ENCODE data around the gene RAB9B. TPM values are rescaled to one million over a fixed set of nuclear protein-coding genes. Genes with fewer than 3 reads are reported as not detected.

The RAB9B gene, protein sequence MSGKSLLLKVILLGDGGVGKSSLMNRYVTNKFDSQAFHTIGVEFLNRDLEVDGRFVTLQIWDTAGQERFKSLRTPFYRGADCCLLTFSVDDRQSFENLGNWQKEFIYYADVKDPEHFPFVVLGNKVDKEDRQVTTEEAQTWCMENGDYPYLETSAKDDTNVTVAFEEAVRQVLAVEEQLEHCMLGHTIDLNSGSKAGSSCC
- total RNA-seq (ENCODE audit: unreplicated experiment): 4.5 TPM
- long read RNA-seq, partial matches to known transcripts: 0 of 3 reads
- long read RNA-seq, other reads (novel, unspliced or antisense): 1 of 3 reads

- H3K9me3 Mint-ChIP-seq (ENCODE audit: unreplicated experiment): peaks cover 5% of the 10 kb centered on the region
- H3K36me3 Mint-ChIP-seq (ENCODE audit: unreplicated experiment): no peaks in the 10 kb centered on the region
- peak; percentile 79 for DNase-seq
- H3K4me3 Mint-ChIP-seq (ENCODE audit: unreplicated experiment): peak within 1 kb of the TSS; percentile 91
- H3K27ac Mint-ChIP-seq (ENCODE audit: unreplicated experiment): peak within 1 kb of the TSS; percentile 89
- H3K4me1 Mint-ChIP-seq (ENCODE audit: low read depth, unreplicated experiment): peaks cover 7% of the 10 kb centered on the region
- peaks cover 6% of the 10 kb centered on the region for H3K27me3 Mint-ChIP-seq (ENCODE audit: unreplicated experiment)
- TF ChIP-seq CTCF (IDR thresholded peaks at IDR 0.05; ENCODE audit: partially characterized antibody, unreplicated experiment): no peak
Observed at GRCh38 chrX:103831803-103832544, at the start of gene RAB9B. TSS of gene RAB9B (minus strand) at chrX:103832257. CDS start at chrX:103825784, 6,473 bp downstream.

DNA sequence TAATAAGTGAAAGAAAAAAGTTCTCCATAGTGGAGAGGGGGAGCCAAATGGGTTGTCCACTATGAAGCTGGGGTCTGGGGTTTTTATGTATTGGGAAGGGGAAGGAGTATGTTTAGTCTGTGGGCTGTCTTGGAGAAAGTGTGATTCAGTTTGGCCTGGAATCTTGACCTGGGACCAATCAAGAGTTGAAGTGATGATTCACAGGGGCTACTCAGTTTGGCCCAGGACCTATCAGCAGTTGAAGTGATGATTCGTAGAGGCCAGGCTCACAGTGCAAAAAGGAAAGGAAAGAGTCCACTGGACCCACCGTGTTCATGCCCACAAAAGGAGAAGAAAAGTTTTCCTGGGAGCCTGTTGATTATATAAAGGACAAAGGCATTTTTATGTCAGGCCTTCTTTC is 47.3 kb upstream of the RAB9B start:
- H3K9me3 Mint-ChIP-seq (ENCODE audit: unreplicated experiment): no peaks in the 10 kb centered on the region
- H3K27ac Mint-ChIP-seq (ENCODE audit: unreplicated experiment): no peak overlapping the region
- DNase-seq: no peak
- H3K4me1 Mint-ChIP-seq (ENCODE audit: low read depth, unreplicated experiment): no peaks in the 10 kb centered on the region
- H3K36me3 Mint-ChIP-seq (ENCODE audit: unreplicated experiment): no peaks in the 10 kb centered on the region
- H3K27me3 Mint-ChIP-seq (ENCODE audit: unreplicated experiment): no peaks in the 10 kb centered on the region
- no peak for TF ChIP-seq CTCF (IDR thresholded peaks at IDR 0.05; ENCODE audit: partially characterized antibody, unreplicated experiment)
- no peak overlapping the region for H3K4me3 Mint-ChIP-seq (ENCODE audit: unreplicated experiment)

DNA sequence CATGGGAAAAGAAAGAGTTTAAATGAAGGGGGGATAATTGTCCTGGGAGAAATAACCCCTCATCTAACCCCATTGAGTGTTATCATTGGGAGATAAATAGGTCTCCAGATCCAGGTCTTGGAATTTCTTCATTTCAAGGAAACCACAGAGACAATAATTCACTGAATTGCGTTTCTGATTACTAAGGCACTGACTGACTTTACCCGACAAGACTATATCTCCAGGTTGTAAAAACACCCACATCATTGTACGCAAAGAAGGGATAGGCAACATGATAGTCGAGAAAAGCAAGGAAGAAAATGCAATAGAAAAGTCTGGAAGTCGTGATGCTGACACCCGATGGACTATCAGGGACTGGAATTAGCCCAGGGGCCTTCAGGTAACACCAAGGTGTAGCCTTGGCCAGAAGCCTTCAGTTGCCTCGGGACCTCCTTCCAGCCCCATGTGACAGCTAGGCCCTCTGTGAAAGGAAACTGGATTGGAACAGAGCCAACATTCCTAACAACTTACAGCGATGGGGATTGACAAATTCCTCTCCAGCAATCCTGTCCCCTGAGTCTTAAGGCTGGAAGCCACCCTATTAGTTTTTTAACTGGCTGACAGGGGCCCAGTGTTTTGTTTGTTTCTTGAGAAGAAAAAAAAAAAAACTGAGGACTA is 46.5 kb upstream of the RAB9B start:
- DNase-seq: no peak
- no peaks in the 10 kb centered on the region for H3K4me1 Mint-ChIP-seq (ENCODE audit: low read depth, unreplicated experiment)
- no peak overlapping the region for H3K4me3 Mint-ChIP-seq (ENCODE audit: unreplicated experiment)
- TF ChIP-seq CTCF (IDR thresholded peaks at IDR 0.05; ENCODE audit: partially characterized antibody, unreplicated experiment): no peak
- no peak overlapping the region for H3K27ac Mint-ChIP-seq (ENCODE audit: unreplicated experiment)
- no peaks in the 10 kb centered on the region for H3K36me3 Mint-ChIP-seq (ENCODE audit: unreplicated experiment)
- H3K9me3 Mint-ChIP-seq (ENCODE audit: unreplicated experiment): no peaks in the 10 kb centered on the region
- no peaks in the 10 kb centered on the region for H3K27me3 Mint-ChIP-seq (ENCODE audit: unreplicated experiment)

DNA sequence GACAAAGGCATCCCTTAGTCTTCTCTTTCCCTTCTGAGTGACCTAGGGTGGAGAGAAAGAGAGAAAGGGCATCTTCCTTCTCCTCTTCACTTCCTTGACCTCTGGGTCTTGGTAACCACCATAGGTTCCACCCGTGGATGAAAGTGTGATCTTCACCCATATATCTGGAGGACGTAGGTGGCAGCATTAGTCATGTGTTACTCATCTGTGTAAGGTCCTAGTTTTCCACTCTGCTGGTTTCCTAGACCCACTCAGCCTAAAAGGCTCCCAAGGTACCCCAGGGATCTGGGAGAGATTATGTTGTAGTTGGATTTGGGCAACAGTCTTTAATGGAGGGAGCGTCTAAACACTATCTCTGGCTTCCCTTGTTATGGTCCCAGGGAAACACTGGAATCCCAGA is 45.5 kb upstream of the RAB9B start:
- no peaks in the 10 kb centered on the region for H3K36me3 Mint-ChIP-seq (ENCODE audit: unreplicated experiment)
- H3K27ac Mint-ChIP-seq (ENCODE audit: unreplicated experiment): no peak overlapping the region
- no peaks in the 10 kb centered on the region for H3K27me3 Mint-ChIP-seq (ENCODE audit: unreplicated experiment)
- H3K9me3 Mint-ChIP-seq (ENCODE audit: unreplicated experiment): no peaks in the 10 kb centered on the region
- H3K4me3 Mint-ChIP-seq (ENCODE audit: unreplicated experiment): no peak overlapping the region
- no peak for DNase-seq
- no peak for TF ChIP-seq CTCF (IDR thresholded peaks at IDR 0.05; ENCODE audit: partially characterized antibody, unreplicated experiment)
- H3K4me1 Mint-ChIP-seq (ENCODE audit: low read depth, unreplicated experiment): no peaks in the 10 kb centered on the region

Measured in glutamatergic neuron (in vitro differentiated cells).